Measurements from ENCODE around the gene CAPN9.

DNA sequence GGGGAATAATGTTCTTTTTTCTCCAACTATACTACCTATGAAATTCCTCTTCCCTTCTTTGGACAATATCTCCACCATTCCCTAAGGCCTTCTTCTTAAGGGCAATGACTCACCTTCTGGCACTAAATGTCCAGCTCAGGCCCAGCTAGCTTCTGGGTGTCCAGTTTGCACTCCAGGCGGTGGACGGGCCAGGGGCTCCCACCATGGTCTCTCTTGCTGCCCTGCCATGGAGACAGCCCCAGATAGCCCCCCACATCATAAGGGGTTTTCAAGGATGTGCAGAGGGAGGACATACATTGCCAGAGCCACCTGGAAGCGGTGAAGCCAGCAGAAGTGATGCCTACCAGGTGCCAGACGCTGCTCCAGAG lies 77.3 kb downstream of the CAPN9 start:
- TF ChIP-seq, protein P1, sequence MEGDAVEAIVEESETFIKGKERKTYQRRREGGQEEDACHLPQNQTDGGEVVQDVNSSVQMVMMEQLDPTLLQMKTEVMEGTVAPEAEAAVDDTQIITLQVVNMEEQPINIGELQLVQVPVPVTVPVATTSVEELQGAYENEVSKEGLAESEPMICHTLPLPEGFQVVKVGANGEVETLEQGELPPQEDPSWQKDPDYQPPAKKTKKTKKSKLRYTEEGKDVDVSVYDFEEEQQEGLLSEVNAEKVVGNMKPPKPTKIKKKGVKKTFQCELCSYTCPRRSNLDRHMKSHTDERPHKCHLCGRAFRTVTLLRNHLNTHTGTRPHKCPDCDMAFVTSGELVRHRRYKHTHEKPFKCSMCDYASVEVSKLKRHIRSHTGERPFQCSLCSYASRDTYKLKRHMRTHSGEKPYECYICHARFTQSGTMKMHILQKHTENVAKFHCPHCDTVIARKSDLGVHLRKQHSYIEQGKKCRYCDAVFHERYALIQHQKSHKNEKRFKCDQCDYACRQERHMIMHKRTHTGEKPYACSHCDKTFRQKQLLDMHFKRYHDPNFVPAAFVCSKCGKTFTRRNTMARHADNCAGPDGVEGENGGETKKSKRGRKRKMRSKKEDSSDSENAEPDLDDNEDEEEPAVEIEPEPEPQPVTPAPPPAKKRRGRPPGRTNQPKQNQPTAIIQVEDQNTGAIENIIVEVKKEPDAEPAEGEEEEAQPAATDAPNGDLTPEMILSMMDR (IDR thresholded peaks at IDR 0.05), result no peak
- no peak for TF ChIP-seq POLR2A (IDR thresholded peaks at IDR 0.05)

Data from adrenal gland (tissue), 5 donors.